ENCODE measurements around the gene MBD5.
"Not testable (repeated sequence)": the region's sequence is repeated elsewhere in the genome, so short reads cannot be mapped to it uniquely, and the experiment has no call there.

MBD5 gene

GRCh38 chr2:148528356-148529064 lies 507.6 kb downstream of the MBD5 start:
- no peak for DNase-seq

- no peak for DNase-seq
Observed at GRCh38 chr2:148529745-148530144, 508.9 kb downstream of the MBD5 start.

- no peak for DNase-seq
Observed at GRCh38 chr2:148530350-148530749, 509.5 kb downstream of the MBD5 start.

GRCh38 chr2:148531235-148531634 lies 510.3 kb downstream of the MBD5 start:
- no peak for DNase-seq

GRCh38 chr2:148531669-148532428 lies 511.0 kb downstream of the MBD5 start:
- no peak for DNase-seq

GRCh38 chr2:148533004-148533403 lies 512.1 kb downstream of the MBD5 start:
- no peak for DNase-seq

- DNase-seq = no peak
Observed at GRCh38 chr2:148533685-148534084, 512.8 kb downstream of the MBD5 start.

GRCh38 chr2:148534416-148535204 lies 513.7 kb downstream of the MBD5 start:
- DNase-seq = no peak

GRCh38 chr2:148538375-148538774 lies 517.5 kb downstream of the MBD5 start:
- no peak for DNase-seq

- no peak for DNase-seq
Observed at GRCh38 chr2:148540022-148540421, 519.1 kb downstream of the MBD5 start.

- no peak for DNase-seq
Observed at GRCh38 chr2:148541792-148542191, 520.9 kb downstream of the MBD5 start.

GRCh38 chr2:148542614-148543013 lies 521.7 kb downstream of the MBD5 start:
- no peak for DNase-seq

GRCh38 chr2:148543088-148543540 lies 522.2 kb downstream of the MBD5 start:
- DNase-seq = not testable (repeated sequence)

- no peak for DNase-seq
Observed at GRCh38 chr2:148545390-148546256, 524.7 kb downstream of the MBD5 start.

- peak; percentile 61 for DNase-seq
Observed at GRCh38 chr2:148546270-148546669, 525.4 kb downstream of the MBD5 start.

- no peak for DNase-seq
Observed at GRCh38 chr2:148548716-148549400, 528.0 kb downstream of the MBD5 start.

GRCh38 chr2:148552675-148553331 lies 531.9 kb downstream of the MBD5 start:
- DNase-seq = no peak

- DNase-seq = no peak
Observed at GRCh38 chr2:148553332-148553887, 532.5 kb downstream of the MBD5 start.

GRCh38 chr2:148554459-148555247 lies 533.8 kb downstream of the MBD5 start:
- DNase-seq = no peak
